Activated T-helper 1 cell treated with anti-CD3 and anti-CD28 coated beads, Interleukin-2, amount 50 U/mL, for 16 hours (primary cell): ENCODE data around the gene FBLN7.
"Not testable (repeated sequence)": the region's sequence is repeated elsewhere in the genome, so short reads cannot be mapped to it uniquely, and the experiment has no call there.

Experiments
- DNase-seq, 2 donors: peaks; one replicate each; pipeline ENCODE4 v3.0.0-alpha.2; 2020; ENCODE audit warnings: low read depth in 1 of 2, low spot score in 1 of 2

The FBLN7 gene

GRCh38 chr2:112138159-112139032 is at the start of gene FBLN7:
Gene FBLN7 (plus strand): TSS chr2:112138385. CDS start chr2:112138656, 271 bp downstream.
- DNase-seq: no peak

- DNase-seq: no peak
Observed at GRCh38 chr2:112089375-112089774, 48.8 kb upstream of the FBLN7 start.

- DNase-seq: no peak
Observed at GRCh38 chr2:112092286-112093041, 45.7 kb upstream of the FBLN7 start.

GRCh38 chr2:112093216-112093615 is 45.0 kb upstream of the FBLN7 start:
- DNase-seq: no peak

GRCh38 chr2:112095681-112096080 is 42.5 kb upstream of the FBLN7 start:
- no peak for DNase-seq

- no peak for DNase-seq
Observed at GRCh38 chr2:112096098-112096497, 42.1 kb upstream of the FBLN7 start.

GRCh38 chr2:112108178-112108832 is 29.9 kb upstream of the FBLN7 start:
- no peak for DNase-seq

GRCh38 chr2:112109278-112109677 is 28.9 kb upstream of the FBLN7 start:
- DNase-seq: no peak

- DNase-seq: no peak
Observed at GRCh38 chr2:112110966-112111365, 27.2 kb upstream of the FBLN7 start.

GRCh38 chr2:112113354-112113753 is 24.8 kb upstream of the FBLN7 start:
- not testable (repeated sequence) for DNase-seq

GRCh38 chr2:112118148-112118547 is 20.0 kb upstream of the FBLN7 start:
- DNase-seq: no peak

GRCh38 chr2:112121682-112122254 is 16.4 kb upstream of the FBLN7 start:
- DNase-seq: no peak

- no peak for DNase-seq
Observed at GRCh38 chr2:112129060-112129459, 9.1 kb upstream of the FBLN7 start.

- DNase-seq: no peak
Observed at GRCh38 chr2:112133344-112133743, 4.8 kb upstream of the FBLN7 start.

GRCh38 chr2:112134120-112134519 is 4.1 kb upstream of the FBLN7 start:
- DNase-seq: no peak

- no peak for DNase-seq
Observed at GRCh38 chr2:112136096-112136495, 2.1 kb upstream of the FBLN7 start.

- DNase-seq: no peak
Observed at GRCh38 chr2:112137516-112138158, 548 bp upstream of the FBLN7 start.

- DNase-seq: not testable (repeated sequence)
Observed at GRCh38 chr2:112139033-112139614, 939 bp downstream of the FBLN7 start.

- not testable (repeated sequence) for DNase-seq
Observed at GRCh38 chr2:112139661-112140204, 1.5 kb downstream of the FBLN7 start.

- no peak for DNase-seq
Observed at GRCh38 chr2:112140205-112140802, 2.1 kb downstream of the FBLN7 start.
